ENCODE measurements around the gene LTBR. TPM values are rescaled to one million over a fixed set of nuclear protein-coding genes. Genes with fewer than 3 reads are reported as not detected.

LTBR gene
- total RNA-seq, 1 donor from 2014 or later: 156 TPM

GRCh38 chr12:6352193-6353173, 31.5 kb upstream of the LTBR start:
- DNase-seq (no peak), ATAC-seq (peak; percentile 40)
- Histone ChIP-seq H3K4me1 (peaks cover 23% of the 10 kb centered on the region), H3K4me3 (no peak overlapping the region), H3K36me3 (no peaks in the 10 kb centered on the region), H3K9me3 (no peaks in the 10 kb centered on the region), H3K27me3 (no peaks in the 10 kb centered on the region), H3K27ac (peak overlapping the region; percentile 55)
- no peak for TF ChIP-seq CTCF (IDR thresholded peaks at IDR 0.05)
- intact Hi-C loops (cut with DNase I): no loop called here

DNA sequence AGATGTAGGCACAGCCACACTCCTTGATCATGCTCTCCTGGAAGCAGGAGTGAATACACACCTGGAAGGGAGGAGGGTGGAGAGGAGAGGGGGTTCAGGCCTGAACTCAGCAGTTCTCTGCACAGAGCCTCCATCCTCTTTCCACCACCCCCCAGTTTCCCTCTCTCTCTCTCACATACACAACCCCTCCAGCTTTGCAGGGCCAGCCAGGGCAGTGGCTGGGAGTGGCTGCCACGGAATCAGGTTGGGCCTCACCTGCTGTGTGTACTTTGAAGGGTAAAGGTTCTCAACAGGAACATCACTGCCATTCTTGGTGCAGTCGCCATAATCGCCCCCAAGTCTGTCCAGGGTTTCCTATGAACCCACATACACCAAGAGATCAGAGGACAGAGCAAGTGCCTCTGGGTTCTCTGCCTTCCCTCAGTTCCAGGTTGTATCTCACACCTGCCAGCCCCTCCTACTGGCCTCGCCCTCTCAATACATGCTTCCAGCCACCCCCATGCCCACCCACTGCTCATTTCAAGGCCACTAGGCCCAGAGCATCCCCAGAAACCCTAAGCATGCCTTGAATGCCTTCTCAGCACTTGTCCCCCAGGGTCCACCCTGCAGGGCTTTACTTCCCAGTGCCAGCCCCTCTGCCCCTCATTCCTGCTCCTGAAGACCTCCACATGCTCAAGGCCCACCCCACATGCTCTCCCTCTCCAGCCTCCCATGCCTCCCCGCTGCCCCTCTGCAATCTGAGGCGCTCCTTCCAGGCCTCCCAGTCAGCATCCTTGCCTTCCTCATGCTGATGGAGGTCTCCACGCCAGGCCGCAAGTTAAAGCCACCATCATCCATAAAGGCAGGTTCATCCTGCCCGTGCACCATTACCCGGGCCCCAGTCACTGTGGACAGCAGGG, 29.2 kb upstream of the LTBR start:
- no peak overlapping the region for H3K4me3 ChIP-seq

GRCh38 chr12:6355491-6356373, 28.2 kb upstream of the LTBR start:
- Histone ChIP-seq H3K4me1 (peaks cover 22% of the 10 kb centered on the region), H3K9me3 (no peaks in the 10 kb centered on the region), H3K36me3 (no peaks in the 10 kb centered on the region), H3K4me3 (no peak overlapping the region), H3K27me3 (no peaks in the 10 kb centered on the region), H3K27ac (no peak overlapping the region)
- intact Hi-C loops (cut with DNase I): no loop called here
- TF ChIP-seq CTCF (IDR thresholded peaks at IDR 0.05): no peak
- ATAC-seq (peak; percentile 41), DNase-seq (no peak)

More for the DNA sequence above, 29.2 kb upstream of the LTBR start:
- no peak overlapping the region for H3K27ac ChIP-seq
- no peaks in the 10 kb centered on the region for H3K9me3 ChIP-seq
- H3K27me3 ChIP-seq: no peaks in the 10 kb centered on the region
- intact Hi-C loops (cut with DNase I): no loop called here
- TF ChIP-seq CTCF (IDR thresholded peaks at IDR 0.05): no peak
- peaks cover 17% of the 10 kb centered on the region for H3K4me1 ChIP-seq
- DNase-seq (no peak), ATAC-seq (no peak)
- no peaks in the 10 kb centered on the region for H3K36me3 ChIP-seq

GRCh38 chr12:6356374-6356820, 27.6 kb upstream of the LTBR start:
- no peak for TF ChIP-seq CTCF (IDR thresholded peaks at IDR 0.05)
- H3K4me3 ChIP-seq: no peak overlapping the region
- no peak for DNase-seq
- ATAC-seq: no peak
- intact Hi-C loops (cut with DNase I): no loop called here
- H3K36me3 ChIP-seq: no peaks in the 10 kb centered on the region
- H3K27ac ChIP-seq: no peak overlapping the region
- H3K4me1 ChIP-seq: peaks cover 28% of the 10 kb centered on the region
- H3K27me3 ChIP-seq: no peaks in the 10 kb centered on the region
- H3K9me3 ChIP-seq: no peaks in the 10 kb centered on the region

GRCh38 chr12:6358881-6359280, 25.1 kb upstream of the LTBR start:
- Histone ChIP-seq H3K9me3 (no peaks in the 10 kb centered on the region), H3K4me3 (no peak overlapping the region), H3K36me3 (no peaks in the 10 kb centered on the region), H3K27ac (no peak overlapping the region), H3K4me1 (peaks cover 39% of the 10 kb centered on the region), H3K27me3 (no peaks in the 10 kb centered on the region)
- DNase-seq (no peak), ATAC-seq (no peak)
- no peak for TF ChIP-seq CTCF (IDR thresholded peaks at IDR 0.05)
- intact Hi-C loops (cut with DNase I): no loop called here
